Heart right ventricle (tissue), 16 donors: ENCODE results near the gene ATF4. TPM values are rescaled to one million over a fixed set of nuclear protein-coding genes. Genes with fewer than 3 reads are reported as not detected.

ENCODE experiments used
- ATAC-seq, 8 donors: fragments of 200-7000 bp; cut with Tn5 transposase; one replicate each; pipeline ENCODE4 v1.9.1; 2020; ENCODE audit warnings: mild to moderate bottlenecking in 8 of 8, moderate library complexity in 8 of 8, moderate number of reproducible peaks in 1 of 8
- DNase-seq, 2 donors: peaks; one replicate each; pipeline ENCODE4 v3.0.0-alpha.2; 2020
- H3K27ac ChIP-seq, 10 donors: fragments of 200-600 bp; sonication (generic) in 2 of 10; one replicate each; pipeline versions ENCODE4 v1.5.0 to v1.8.0; 2020 to 2022; ENCODE audit warnings: mild to moderate bottlenecking in 3 of 10
- H3K27me3 ChIP-seq, 7 donors: fragments of 200-600 bp; one replicate each; pipeline ENCODE4 v1.8.0; 2021 to 2022; ENCODE audit warnings: mild to moderate bottlenecking in 2 of 7
- H3K36me3 ChIP-seq, 9 donors: fragments of 200-600 bp; sonication (generic) in 1 of 9; one replicate each; pipeline versions ENCODE4 v1.5.0 to v1.8.0; 2020 to 2022; ENCODE audit warnings: mild to moderate bottlenecking in 2 of 9
- H3K4me1 ChIP-seq, 9 donors: fragments of 200-600 bp; sonication (generic) in 1 of 9; one replicate each; pipeline versions ENCODE4 v1.5.0 to v1.8.0; 2020 to 2022; ENCODE audit warnings: mild to moderate bottlenecking in 4 of 9
- H3K4me3 ChIP-seq, 10 donors: fragments of 200-600 bp; sonication (generic) in 2 of 10; one replicate each; pipeline versions ENCODE4 v1.5.0 to v1.8.0; 2020 to 2022; ENCODE audit warnings: mild to moderate bottlenecking in 7 of 10, moderate library complexity in 2 of 10
- H3K9me3 ChIP-seq, 11 donors: fragments of 200-600 bp in 10 of 11; sonication (generic) in 2 of 11; one replicate each; pipeline versions ENCODE4 v1.5.0 to v1.8.0; 2013 to 2022; ENCODE audit warnings: mild to moderate bottlenecking in 2 of 11, control low read depth in 1 of 11, moderate library complexity in 1 of 11
- WGBS, 2 donors: extraction: QIAGEN DNeasy Blood & Tissue Kit; methylation state at CpG; one replicate each; pipeline ENCODE4 v1.1.7; 2013; ENCODE audit warnings: inconsistent platforms in 1 of 2; 5-methylcytosine and 5-hydroxymethylcytosine counted together
- intact Hi-C, 10 donors: fragments of 100-400 bp; cut with DNase I; formaldehyde crosslinking; loops; one replicate each; pipeline versions ENCODE4 v1.11.1 to v1.14.2; 2022
- polyA plus RNA-seq, 2 donors: library from polyadenylated mRNA; stranded (reverse); fragments of 200-250 nt; gene quantifications; one replicate each; pipeline ENCODE4 v1.2.3, GENCODE V29; 2013
- total RNA-seq, 10 donors: library from RNA; stranded (reverse); fragmentation: NEBNext Ultra II Directional in 3 of 10; extraction: Animal tissue kit (Norgen Biotek cat#: 25700) in 3 of 10; gene quantifications; one replicate each; pipeline versions ENCODE4 v1.2.1 to v1.2.4, GENCODE V29; 2021 to 2023
- TF ChIP-seq, protein P1 (sequence below), 9 donors: fragments of 200-600 bp; sonication (generic) in 2 of 9; IDR thresholded peaks; one replicate each; pipeline versions ENCODE4 v1.5.0 to v1.8.0; 2021 to 2022; ENCODE audit warnings: antibody characterized with exemption in 9 of 9, mild to moderate bottlenecking in 5 of 9, moderate library complexity in 1 of 9
- donor health status: Arrhythmogenic right ventricular cardiomyopathy.
- donor health status: ischemic (EF 13 %, LVEDD 7.1; RV severe dilation, severe dysfunction).
- donor health status: healthy with polysubstance abuse.
- donor health status: DM: no; HTN: yes; CAD: no.
- donor health status: DM: no; HTN: no; CAD: no.
- donor health status: ischemic (EF 25% LVEDD 6.9; RV normal size, moderate dysfunction).
- donor health status: ischemic (EF 25% LVEDD 5.7; RV mildly dilated, moderate dysfunction).
- donor health status: healthy.
- donor health status: DM: yes; HTN: yes; CAD: no.
- donor health status: Ischemic cardiomyopathy.
- donor health status: ischemic (EF 35%, LVEDD 5.7; RV mildly dilated, moderate dysfunction).
- donor health status: nonischemic (EF 11% LVEDD 7.7; RV severe dilation, severe dysfunction).
- donor health status: DM: yes; HTN: yes; CAD: no.
- donor health status: PGD.
- donor health status: ischemic (EF 29% LVEDD 5.4; RV normal size, mild dysfunction).
- donor health status: nonischemic (EF 23%, LVEDD 6.1; RV moderate dilation, normal function).

Gene ATF4
- total and polyA plus RNA-seq, 12 donors = 95.2 to 637 (median 161) TPM

DNA sequence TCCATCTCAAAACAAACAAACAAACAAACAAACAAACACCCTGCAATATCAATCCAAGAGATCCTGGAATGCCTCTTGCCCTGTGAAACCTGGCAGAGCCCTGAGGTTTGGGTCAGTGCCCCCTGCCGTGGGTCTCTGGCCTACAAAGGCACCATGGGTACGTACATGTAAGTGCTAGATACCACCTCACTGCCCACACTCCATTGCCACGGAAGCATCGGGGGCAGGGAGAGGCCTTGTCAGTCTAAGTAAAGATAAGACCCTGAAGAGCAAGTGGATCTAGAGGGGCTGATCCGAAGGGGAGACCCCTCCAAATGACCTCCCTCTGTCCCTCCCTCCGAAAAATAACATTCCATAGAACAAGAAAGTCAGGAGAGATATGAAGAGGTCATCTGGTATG, 20.3 kb upstream of the ATF4 start:
- DNase-seq (no peak), ATAC-seq (no peak)
- H3K4me1 ChIP-seq = peaks cover 26 to 80% (median 62%) of the 10 kb centered on the region in 9 donors
- intact Hi-C loops = loop anchor here in 1 of 10 donors (10.0 kb wide), 1 partner anchor 95 kb away; no protein-coding TSS in a partner anchor
- no peaks in the 10 kb centered on the region for H3K27me3 ChIP-seq
- no peaks in the 10 kb centered on the region for H3K9me3 ChIP-seq
- TF ChIP-seq, protein P1, sequence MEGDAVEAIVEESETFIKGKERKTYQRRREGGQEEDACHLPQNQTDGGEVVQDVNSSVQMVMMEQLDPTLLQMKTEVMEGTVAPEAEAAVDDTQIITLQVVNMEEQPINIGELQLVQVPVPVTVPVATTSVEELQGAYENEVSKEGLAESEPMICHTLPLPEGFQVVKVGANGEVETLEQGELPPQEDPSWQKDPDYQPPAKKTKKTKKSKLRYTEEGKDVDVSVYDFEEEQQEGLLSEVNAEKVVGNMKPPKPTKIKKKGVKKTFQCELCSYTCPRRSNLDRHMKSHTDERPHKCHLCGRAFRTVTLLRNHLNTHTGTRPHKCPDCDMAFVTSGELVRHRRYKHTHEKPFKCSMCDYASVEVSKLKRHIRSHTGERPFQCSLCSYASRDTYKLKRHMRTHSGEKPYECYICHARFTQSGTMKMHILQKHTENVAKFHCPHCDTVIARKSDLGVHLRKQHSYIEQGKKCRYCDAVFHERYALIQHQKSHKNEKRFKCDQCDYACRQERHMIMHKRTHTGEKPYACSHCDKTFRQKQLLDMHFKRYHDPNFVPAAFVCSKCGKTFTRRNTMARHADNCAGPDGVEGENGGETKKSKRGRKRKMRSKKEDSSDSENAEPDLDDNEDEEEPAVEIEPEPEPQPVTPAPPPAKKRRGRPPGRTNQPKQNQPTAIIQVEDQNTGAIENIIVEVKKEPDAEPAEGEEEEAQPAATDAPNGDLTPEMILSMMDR (IDR thresholded peaks at IDR 0.05) = no peak
- H3K27ac ChIP-seq = peak overlapping the region in 8 of 10 donors; percentile 5 to 94 (median 90)
- H3K4me3 ChIP-seq = no peak overlapping the region
- 70 to 72% methylated on average over 6 of the region's 6 CpGs for WGBS, 2 donors
- peaks cover 0 to 17% (median 12%) of the 10 kb centered on the region in 9 donors for H3K36me3 ChIP-seq

DNA sequence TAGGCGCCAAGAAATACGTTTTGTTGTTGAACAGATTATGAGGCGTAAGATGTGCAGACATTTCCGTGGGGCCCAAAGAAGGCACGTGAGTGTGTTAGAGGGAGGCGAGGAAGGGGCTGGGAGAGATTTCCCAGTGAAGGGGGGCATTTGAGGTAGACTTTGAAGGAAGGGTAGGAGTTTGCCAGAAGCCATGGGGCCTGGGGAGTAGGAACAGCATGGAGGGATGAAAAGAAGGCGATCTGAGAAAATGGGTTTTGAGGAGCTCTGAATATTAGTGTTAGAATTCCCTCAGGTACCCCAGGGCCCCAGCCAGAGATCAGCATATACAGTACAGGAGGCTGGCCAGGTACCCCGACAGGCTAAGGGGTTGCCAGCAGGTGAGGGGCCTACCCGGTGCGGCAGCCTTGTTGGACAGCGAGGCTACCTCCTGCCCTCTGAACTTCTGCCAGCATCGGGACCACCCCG, 18.7 kb upstream of the ATF4 start:
- no peak for DNase-seq
- peaks cover 0 to 33% (median 25%) of the 10 kb centered on the region in 9 donors for H3K36me3 ChIP-seq
- intact Hi-C loops = loop anchor here in 4 of 10 donors (1.0 to 10.0 kb wide), 4 partner anchors 17 to 97 kb away; partner anchors contain the start of gene ATF4 (in 3 of the 4)
- peak overlapping the region in 9 of 10 donors; percentile 73 to 99 (median 92) for H3K4me3 ChIP-seq
- H3K27me3 ChIP-seq = no peaks in the 10 kb centered on the region
- peaks cover 26 to 81% (median 56%) of the 10 kb centered on the region in 9 donors for H3K4me1 ChIP-seq
- WGBS, 2 donors = 28% methylated on average over 13 of the region's 13 CpGs
- no peaks in the 10 kb centered on the region for H3K9me3 ChIP-seq
- peak overlapping the region; percentile 42 to 94 (median 91) for H3K27ac ChIP-seq
- peak in 1 of 8 donors; percentile 1 for ATAC-seq
- TF ChIP-seq, protein P1 (IDR thresholded peaks at IDR 0.05) = no peak

DNA sequence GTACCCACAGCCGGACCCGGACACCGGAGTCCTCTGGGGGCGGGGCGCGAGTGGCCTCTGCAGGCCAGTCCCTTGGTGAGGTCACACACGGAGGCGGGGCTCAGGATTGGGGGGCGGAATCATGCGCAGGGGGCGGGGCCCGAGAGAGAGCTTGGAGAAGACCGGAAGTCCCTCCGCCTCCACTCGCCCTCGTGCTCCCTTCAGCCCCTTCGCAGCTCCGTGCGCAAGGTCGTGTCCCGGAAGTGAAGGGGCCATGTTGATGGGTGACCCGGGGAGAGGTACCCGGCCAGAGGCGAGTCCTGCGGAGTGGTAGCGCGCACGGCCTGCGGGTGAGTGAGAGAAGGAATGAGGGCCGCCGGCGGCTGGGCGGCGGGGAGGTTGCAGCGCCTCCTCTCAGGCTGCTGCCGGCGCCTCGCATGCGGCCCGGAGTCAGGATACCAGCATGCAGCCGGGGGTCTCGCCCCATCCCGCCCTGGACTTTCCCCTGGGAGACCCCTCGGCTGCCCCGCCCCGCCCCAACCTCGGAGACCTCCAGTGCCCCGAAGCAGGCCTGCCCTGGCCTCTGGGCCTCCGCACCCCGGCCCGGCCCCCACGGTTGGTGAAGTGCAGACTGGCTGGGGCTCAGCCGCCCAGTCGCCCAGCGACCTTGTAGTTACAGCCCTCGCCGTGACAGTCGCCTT, 18.1 kb upstream of the ATF4 start, which contains the start of gene MIEF1:
MIEF1 (plus strand) TSS at position 182 of the 680 bp plus-strand sequence. CDS start 9,005 bp downstream, outside the sequence.
- H3K27me3 ChIP-seq = no peaks in the 10 kb centered on the region
- DNase-seq = peak; percentile 98
- peaks cover 0 to 39% (median 25%) of the 10 kb centered on the region in 9 donors for H3K36me3 ChIP-seq
- peak; percentile 95 to 98 (median 98) for ATAC-seq
- H3K4me3 ChIP-seq = peak within 1 kb of the TSS; percentile 73 to 99 (median 92)
- TF ChIP-seq, protein P1 (IDR thresholded peaks at IDR 0.05) = peak in 1 of 9 donors; percentile 17
- peaks cover 26 to 76% (median 54%) of the 10 kb centered on the region in 9 donors for H3K4me1 ChIP-seq
- intact Hi-C loops = loop anchor here in 4 of 10 donors (1.0 to 10.0 kb wide), 4 partner anchors 17 to 97 kb away; partner anchors contain the start of gene ATF4 (in 2 of the 4)
- peak within 1 kb of the TSS; percentile 42 to 94 (median 91) for H3K27ac ChIP-seq
- WGBS, 2 donors = 0 to 1% methylated on average over 51 to 56 of the region's 58 CpGs
- no peaks in the 10 kb centered on the region for H3K9me3 ChIP-seq

DNA sequence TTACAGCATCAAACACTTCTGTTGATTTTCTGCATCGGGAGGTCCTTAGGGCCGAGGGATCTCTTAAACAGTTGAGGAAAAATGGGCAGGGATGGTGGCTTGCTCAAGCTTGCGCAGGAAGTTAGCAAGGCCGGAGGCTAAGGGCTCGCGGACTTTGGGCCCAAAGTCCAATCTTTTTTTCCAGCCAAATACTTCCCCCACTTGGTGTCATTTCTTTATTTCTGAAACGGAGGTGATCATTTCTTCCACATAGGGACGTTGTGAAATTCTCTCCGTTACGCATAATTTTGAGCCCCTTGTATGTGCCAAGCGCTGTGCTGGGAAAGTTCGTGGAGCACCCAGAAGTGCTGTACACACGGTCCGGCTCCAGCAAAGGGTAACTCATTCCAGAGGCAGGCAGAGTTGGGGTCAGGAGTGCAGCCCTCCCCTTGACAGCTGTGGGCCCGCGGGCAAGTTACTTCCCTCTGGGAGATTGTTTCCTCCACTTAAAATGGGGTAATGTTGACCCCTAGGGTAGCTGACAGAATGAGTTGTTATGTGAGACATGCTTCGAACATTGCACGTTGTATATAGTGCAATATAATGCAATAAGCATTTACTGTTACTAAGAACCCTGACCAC, 17.5 kb upstream of the ATF4 start:
- Histone ChIP-seq H3K4me3 (peak overlapping the region; percentile 73 to 99 (median 92)), H3K27me3 (no peaks in the 10 kb centered on the region), H3K9me3 (no peaks in the 10 kb centered on the region), H3K36me3 (peaks cover 0 to 43% (median 30%) of the 10 kb centered on the region in 9 donors), H3K4me1 (peaks cover 26 to 73% (median 53%) of the 10 kb centered on the region in 9 donors), H3K27ac (peak overlapping the region; percentile 38 to 94 (median 91))
- TF ChIP-seq, protein P1 (IDR thresholded peaks at IDR 0.05) = no peak
- intact Hi-C loops = loop anchor here in 4 of 10 donors (1.0 to 10.0 kb wide), 4 partner anchors 16 to 98 kb away; partner anchors contain the start of gene ATF4 (in 2 of the 4)
- DNase-seq (no peak), ATAC-seq (no peak)
- 7 to 10% methylated on average over 18 of the region's 18 CpGs for WGBS, 2 donors
